Measurements from ENCODE around the gene WDR46. TPM values are rescaled to one million over a fixed set of nuclear protein-coding genes. Genes with fewer than 3 reads are reported as not detected.
A peak's percentile ranks its signal among the peaks of the same experiment; 100 is the strongest.

WDR46 gene
- total and polyA plus RNA-seq, 11 donors = 12.2 to 41.0 (median 21.4) TPM

- intact Hi-C loops (cut with DNase I) = loop anchor here in 2 of 10 donors (2.0 kb wide), 2 partner anchors 15 to 17 kb away; partner anchors contain the start of gene TAPBP (in 1 of the 2)
- DNase-seq = peak; percentile 71 to 78 (median 74)
- ATAC-seq = peak; percentile 3 to 41 (median 35)
- Histone ChIP-seq H3K4me3 (peak overlapping the region; percentile 63 to 100 (median 84)), H3K27ac (peak overlapping the region; percentile 88 to 99 (median 98)), H3K27me3 (no peaks in the 10 kb centered on the region), H3K4me1 (peaks cover 0 to 36% (median 25%) of the 10 kb centered on the region in 12 donors), H3K9me3 (no peaks in the 10 kb centered on the region), H3K36me3 (peaks cover 0 to 65% (median 50%) of the 10 kb centered on the region in 9 donors)
- peak in 1 of 2 donors; percentile 31 for TF ChIP-seq POLR2A (IDR thresholded peaks at IDR 0.05)
- TF ChIP-seq, protein P1, sequence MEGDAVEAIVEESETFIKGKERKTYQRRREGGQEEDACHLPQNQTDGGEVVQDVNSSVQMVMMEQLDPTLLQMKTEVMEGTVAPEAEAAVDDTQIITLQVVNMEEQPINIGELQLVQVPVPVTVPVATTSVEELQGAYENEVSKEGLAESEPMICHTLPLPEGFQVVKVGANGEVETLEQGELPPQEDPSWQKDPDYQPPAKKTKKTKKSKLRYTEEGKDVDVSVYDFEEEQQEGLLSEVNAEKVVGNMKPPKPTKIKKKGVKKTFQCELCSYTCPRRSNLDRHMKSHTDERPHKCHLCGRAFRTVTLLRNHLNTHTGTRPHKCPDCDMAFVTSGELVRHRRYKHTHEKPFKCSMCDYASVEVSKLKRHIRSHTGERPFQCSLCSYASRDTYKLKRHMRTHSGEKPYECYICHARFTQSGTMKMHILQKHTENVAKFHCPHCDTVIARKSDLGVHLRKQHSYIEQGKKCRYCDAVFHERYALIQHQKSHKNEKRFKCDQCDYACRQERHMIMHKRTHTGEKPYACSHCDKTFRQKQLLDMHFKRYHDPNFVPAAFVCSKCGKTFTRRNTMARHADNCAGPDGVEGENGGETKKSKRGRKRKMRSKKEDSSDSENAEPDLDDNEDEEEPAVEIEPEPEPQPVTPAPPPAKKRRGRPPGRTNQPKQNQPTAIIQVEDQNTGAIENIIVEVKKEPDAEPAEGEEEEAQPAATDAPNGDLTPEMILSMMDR (IDR thresholded peaks at IDR 0.05) = peak in 1 of 12 donors; percentile 17
- 1 to 2% (median 1%) methylated on average over 39 to 42 of the region's 42 CpGs for WGBS, 4 donors
Observed at GRCh38 chr6:33297956-33298772, 9.1 kb upstream of the WDR46 start.

DNA sequence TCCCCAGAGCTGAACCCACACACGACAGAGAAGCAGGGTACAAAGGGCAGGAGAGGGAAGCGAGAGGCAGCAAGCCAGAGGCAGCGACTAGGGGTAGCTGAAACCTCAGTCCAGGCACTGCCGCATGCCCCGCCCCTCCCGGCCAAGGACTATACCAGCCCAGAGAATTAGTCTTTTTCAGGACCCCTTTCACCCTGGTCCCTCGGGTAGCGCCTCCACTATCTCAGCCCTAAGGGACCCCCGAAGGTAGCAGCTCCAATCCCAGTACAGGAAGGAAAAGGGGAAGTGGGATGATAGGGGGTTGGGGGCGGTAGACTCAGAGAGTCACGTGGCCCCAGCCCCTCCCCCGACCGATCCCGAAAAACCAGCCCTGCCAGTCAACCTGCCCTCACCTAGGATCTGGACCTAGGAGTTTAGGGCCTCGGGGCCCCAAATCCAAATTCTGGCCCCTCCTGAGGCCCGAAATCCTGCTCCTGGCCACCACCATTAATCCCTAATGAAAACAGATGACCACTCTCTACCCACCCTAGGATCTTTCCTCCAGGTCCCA, 8.4 kb upstream of the WDR46 start:
- no peak for TF ChIP-seq POLR2A (IDR thresholded peaks at IDR 0.05)
- TF ChIP-seq, protein P1 (IDR thresholded peaks at IDR 0.05) = no peak
- H3K4me1 ChIP-seq = peaks cover 0 to 36% (median 25%) of the 10 kb centered on the region in 12 donors
- ATAC-seq = no peak
- peak in 1 of 5 donors; percentile 66 for DNase-seq
- 19 to 21% (median 20%) methylated on average over 15 to 16 of the region's 16 CpGs for WGBS, 4 donors
- H3K27ac ChIP-seq = peak overlapping the region; percentile 88 to 99 (median 98)
- H3K36me3 ChIP-seq = peaks cover 0 to 65% (median 50%) of the 10 kb centered on the region in 9 donors
- intact Hi-C loops (cut with DNase I) = no loop called here
- no peaks in the 10 kb centered on the region for H3K9me3 ChIP-seq
- H3K27me3 ChIP-seq = no peaks in the 10 kb centered on the region
- H3K4me3 ChIP-seq = peak overlapping the region; percentile 63 to 100 (median 84)

DNA sequence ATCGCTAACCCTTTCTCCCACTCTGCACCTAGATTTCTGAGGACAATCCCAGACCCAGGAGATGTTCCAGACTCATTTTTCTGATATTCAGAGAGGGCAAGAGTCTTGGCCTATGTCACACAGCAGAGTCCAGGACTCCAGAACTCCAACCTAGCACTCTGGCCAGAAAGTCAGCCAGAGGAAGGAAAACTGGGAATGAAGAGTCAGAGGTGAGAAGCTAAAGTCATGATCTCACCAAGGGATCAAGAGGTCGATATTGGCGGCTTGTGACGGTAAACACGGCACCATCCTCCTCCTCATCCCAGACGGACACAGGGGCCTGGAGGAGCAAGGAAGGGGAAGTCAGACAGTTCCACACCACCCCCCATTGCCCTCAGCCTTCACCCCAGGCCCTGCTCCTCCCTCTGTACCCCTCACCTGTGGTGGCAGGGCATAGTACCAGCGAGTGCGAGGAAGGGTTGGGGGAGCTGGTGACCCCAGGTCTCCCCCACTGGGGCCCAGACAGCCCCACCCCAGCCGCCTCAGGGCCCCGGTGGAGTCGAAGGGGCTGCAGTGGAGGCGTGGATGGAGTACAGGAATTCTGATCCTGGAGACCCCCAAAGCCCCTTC, 7.9 kb upstream of the WDR46 start:
- Histone ChIP-seq H3K4me3 (peak overlapping the region in 11 of 12 donors; percentile 63 to 100 (median 84)), H3K9me3 (no peaks in the 10 kb centered on the region), H3K27me3 (no peaks in the 10 kb centered on the region), H3K4me1 (peaks cover 0 to 36% (median 25%) of the 10 kb centered on the region in 12 donors), H3K27ac (peak overlapping the region in 11 of 12 donors; percentile 95 to 99 (median 99)), H3K36me3 (peaks cover 0 to 65% (median 54%) of the 10 kb centered on the region in 9 donors)
- intact Hi-C loops (cut with DNase I) = no loop called here
- WGBS, 4 donors = 68 to 81% (median 71%) methylated on average over 12 of the region's 12 CpGs
- no peak for ATAC-seq
- no peak for TF ChIP-seq POLR2A (IDR thresholded peaks at IDR 0.05)
- TF ChIP-seq, protein P1 (IDR thresholded peaks at IDR 0.05) = no peak
- no peak for DNase-seq

All from heart left ventricle (tissue), 16 donors.